Endothelial cell of umbilical vein (primary cell): ENCODE results near the gene RPRD2. TPM values are rescaled to one million over a fixed set of nuclear protein-coding genes. Genes with fewer than 3 reads are reported as not detected.

Experiments used
- BruUV-seq: library from RNA; stranded (reverse); fragments of 400-500 nt; replicated peaks from 2 replicates; lab custom pipeline; 2021; lab: Mats Ljungman, UMichigan
- CTCF ChIA-PET: fragments of 300-600, 350-600 bp; sonication (Branson Sonifier 250); formaldehyde crosslinking; loops from one replicate; lab custom pipeline; 2021; ENCODE audit warnings: antibody characterized with exemption, inconsistent platforms; lab: Charles Lee
- POLR2A ChIA-PET: fragments of 300-600, 350-600 bp; sonication (Branson Sonifier 250); formaldehyde crosslinking; loops from one replicate; lab custom pipeline; 2021; ENCODE audit warnings: antibody characterized with exemption, inconsistent platforms; lab: Charles Lee
- DNase-seq: peaks from one replicate; pipeline ENCODE4 v3.0.0-alpha.2; 2011; ENCODE audit warnings: low read depth, low spot score
- FAIRE-seq: peaks from 2 replicates; lab custom pipeline; 2011; peaks lifted over from hg19 to GRCh38; lab: Jason Lieb, UNC
- H2AFZ ChIP-seq: 2 replicates; pipeline ENCODE4 v1.6.0; 2012; ENCODE audit warnings: low read depth, low read length, control low read depth, inconsistent platforms
- H3K27ac ChIP-seq: 2 replicates; pipeline ENCODE4 v1.5.1; 2011; ENCODE audit warnings: low read depth, mild to moderate bottlenecking, control low read depth, low read length, moderate library complexity; ENCODE audit not compliant: insufficient read depth
- H3K27me3 ChIP-seq, 2 experiments: 2 replicates each; pipeline versions ENCODE4 v1.6.0 to v1.6.1; 2011; ENCODE audit warnings: low read length in 2 of 2, mixed read lengths in 1 of 2; ENCODE audit not compliant: control insufficient read depth in 2 of 2, insufficient read depth in 2 of 2
- H3K36me3 ChIP-seq, 2 experiments: 2 replicates in 1 of 2; 3 replicates in 1 of 2; pipeline ENCODE4 v1.5.1; 2011; ENCODE audit warnings: low read length in 2 of 2, mild to moderate bottlenecking in 1 of 2, moderate library complexity in 1 of 2; ENCODE audit not compliant: control insufficient read depth in 2 of 2, insufficient read depth in 2 of 2; ENCODE audit errors: extremely low read depth in 1 of 2
- H3K4me1 ChIP-seq: 3 replicates; pipeline ENCODE4 v1.5.1; 2011; ENCODE audit warnings: mild to moderate bottlenecking, low read length; ENCODE audit not compliant: control insufficient read depth, insufficient read depth; ENCODE audit errors: extremely low read depth
- H3K4me2 ChIP-seq: 2 replicates; pipeline ENCODE4 v1.6.1; 2011; ENCODE audit warnings: low read length, control low read depth, mixed read lengths; ENCODE audit not compliant: insufficient read depth
- H3K4me3 ChIP-seq, 3 experiments: fragments of 200-600 bp in 1 of 3; sonication (generic), shearing (Covaris generic) in 1 of 3; replicated peaks in 1 of 3; 2 replicates each; pipeline ENCODE4 v1.5.1; 2011 to 2016; ENCODE audit warnings: control low read depth in 3 of 3, low read length in 3 of 3, mild to moderate bottlenecking in 2 of 3, inconsistent platforms in 1 of 3, low read depth in 1 of 3, moderate library complexity in 1 of 3; ENCODE audit not compliant: insufficient read depth in 1 of 3
- H3K79me2 ChIP-seq: 2 replicates; pipeline ENCODE4 v1.6.0; 2012; ENCODE audit warnings: low read length, inconsistent platforms; ENCODE audit not compliant: control insufficient read depth, insufficient read depth
- H3K9ac ChIP-seq: replicated peaks from 2 replicates; pipeline ENCODE3; 2011; ENCODE audit warnings: low read length, control low read depth; ENCODE audit not compliant: insufficient read depth; ENCODE audit errors: extremely low read depth
- H3K9me1 ChIP-seq: replicated peaks from 3 replicates; pipeline ENCODE4 v1.6.0; 2011; ENCODE audit warnings: mild to moderate bottlenecking, low read length; ENCODE audit not compliant: control insufficient read depth, insufficient read depth; ENCODE audit errors: extremely low read depth
- H3K9me3 ChIP-seq: replicated peaks from 2 replicates; pipeline ENCODE4 v1.5.1; 2012; ENCODE audit warnings: low read length, inconsistent platforms; ENCODE audit not compliant: control insufficient read depth, insufficient read depth
- H4K20me1 ChIP-seq: replicated peaks from 2 replicates; pipeline ENCODE3; 2011; ENCODE audit warnings: mild to moderate bottlenecking, low read length; ENCODE audit not compliant: control insufficient read depth, insufficient read depth; ENCODE audit errors: extremely low read depth
- EZH2 ChIP-seq: IDR thresholded peaks from 2 replicates; pipeline ENCODE4 v1.6.1; 2012; ENCODE audit warnings: borderline replicate concordance, low read depth, mild to moderate bottlenecking, moderate library complexity, low read length, inconsistent platforms; ENCODE audit not compliant: severe bottlenecking
- FOS ChIP-seq: IDR thresholded peaks from 2 replicates; pipeline ENCODE4 v1.6.1; 2011; ENCODE audit warnings: mild to moderate bottlenecking, low read length, moderate library complexity, borderline replicate concordance; ENCODE audit not compliant: insufficient read depth
- GATA2 ChIP-seq: IDR thresholded peaks from 2 replicates; pipeline ENCODE4 v1.7.0; 2011; ENCODE audit warnings: low read depth, mild to moderate bottlenecking, moderate library complexity, mixed read lengths, low read length; ENCODE audit not compliant: insufficient read length, insufficient read depth
- JUN ChIP-seq: IDR thresholded peaks from 2 replicates; pipeline ENCODE4 v1.6.1; 2011; ENCODE audit warnings: borderline replicate concordance, low read depth; ENCODE audit not compliant: insufficient read length, insufficient read depth
- MYC ChIP-seq: IDR thresholded peaks from one replicate; pipeline ENCODE4 v1.6.1; 2011; ENCODE audit warnings: mild to moderate bottlenecking, low read depth, low read length
- POLR2A ChIP-seq: IDR thresholded peaks from 2 replicates; pipeline ENCODE4 v1.6.1; 2012; ENCODE audit warnings: low read depth, mild to moderate bottlenecking, control low read depth, low read length
- POLR2AphosphoS5 ChIP-seq: IDR thresholded peaks from 2 replicates; pipeline ENCODE4 v1.6.1; 2012; ENCODE audit warnings: low read depth, mild to moderate bottlenecking, control low read depth, low read length, moderate library complexity; ENCODE audit not compliant: insufficient read depth
- dilution Hi-C: fragments of 300-500 bp; cut with MboI; formaldehyde crosslinking; loops from one replicate; pipeline ENCODE4 v1.15.0; 2019; ENCODE audit warnings: low sequenced_read_pairs; ENCODE audit not compliant: extremely low pct_ligation_motif_present
- intact Hi-C: fragments of 100-400 bp; cut with micrococcal nuclease; formaldehyde crosslinking; loops from one replicate; pipeline ENCODE4 v1.10.0; 2022
- polyA plus RNA-seq, 4 experiments: library from polyadenylated mRNA; depleted of rRNA in 3 of 4; stranded (reverse) in 3 of 4; unstranded in 1 of 4; fragments of >200 nt; gene quantifications; 2 replicates each; pipeline versions ENCODE4 v1.2.1 to v1.2.3, GENCODE V29; 2011 to 2012; ENCODE audit warnings: missing spikeins in 1 of 4
- total RNA-seq: library from RNA; stranded (reverse); gene quantifications from 2 replicates; pipeline ENCODE4 v1.2.3, GENCODE V29; 2021
- TF ChIP-seq, protein P1 (sequence below): IDR thresholded peaks from 2 replicates; pipeline ENCODE4 v1.6.1; 2011; ENCODE audit not compliant: insufficient read depth, insufficient read length
- TF ChIP-seq, protein P2 (sequence below), 2 donors: IDR thresholded peaks; 1 replicate in 1 of 2; 2 replicates in 1 of 2; pipeline ENCODE4 v1.5.1; 2011; ENCODE audit warnings: low read length in 2 of 2, mild to moderate bottlenecking in 2 of 2, moderate library complexity in 2 of 2, control low read depth in 1 of 2, inconsistent platforms in 1 of 2, low read depth in 1 of 2; ENCODE audit not compliant: insufficient read depth in 1 of 2; ENCODE audit errors: extremely low read depth in 1 of 2

RPRD2 gene
- total and polyA plus RNA-seq, 2 donors (not counting 3 experiments of a cell fraction or from before 2014, with no cell fraction given) = 12.9 to 23.9 TPM

GRCh38 chr1:150487763-150488115 is 123.8 kb downstream of the RPRD2 start:
- ChIA-PET POLR2A (interaction anchor here (0.6 kb wide), 1 partner anchor 183 kb away, joined by 8 read pairs; no protein-coding TSS in a partner anchor), CTCF (interaction anchor here (1.1 to 1.2 kb wide), 2 partner anchors 28 to 45 kb away, joined by 3 to 8 read pairs; partner anchors contain the start of gene FALEC)
- Histone ChIP-seq H3K79me2 (no peaks in the 10 kb centered on the region), H3K9me3 (no peaks in the 10 kb centered on the region), H3K9ac (peak overlapping the region; percentile 75), H3K9me1 (no peaks in the 10 kb centered on the region), H3K27ac (peak overlapping the region; percentile 26), H3K4me3 (peak overlapping the region; percentile 53 to 81 (median 65)), H3K4me2 (peak overlapping the region; percentile 87), H4K20me1 (no peaks in the 10 kb centered on the region), H3K27me3 (no peaks in the 10 kb centered on the region), H3K36me3 (peaks cover 3 to 7% of the 10 kb centered on the region in 2 experiments), H2AFZ (peak overlapping the region; percentile 17), H3K4me1 (peaks cover 7% of the 10 kb centered on the region)
- no peak for TF ChIP-seq POLR2AphosphoS5
- dilution Hi-C loops (no loop called here), intact Hi-C loops (loop anchor here (1.0 to 2.0 kb wide), 4 partner anchors 21 to 71 kb away; partner anchors contain the start of genes ECM1 and FALEC)
- peak; percentile 66 for FAIRE-seq
- no TSS peak for BruUV-seq
- no peak for DNase-seq

DNA sequence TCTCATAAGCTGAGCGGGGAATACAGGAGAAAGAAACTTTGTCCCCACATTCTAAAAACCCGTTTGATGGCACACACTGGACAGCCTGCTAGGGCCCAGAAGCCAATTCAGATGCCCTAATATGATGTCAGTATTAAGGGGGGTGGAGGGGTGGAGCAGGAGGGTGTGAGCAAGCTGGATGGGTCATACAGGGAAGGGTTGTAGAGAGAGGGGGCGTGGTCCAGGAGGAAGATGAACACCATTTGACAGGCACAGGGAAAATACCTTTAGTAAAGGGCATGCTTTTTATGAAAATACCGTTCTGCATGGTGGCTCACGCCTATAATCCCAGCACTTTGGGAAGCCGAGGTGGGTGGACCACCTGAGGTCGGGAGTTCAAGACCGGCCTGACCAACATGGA is 129.2 kb downstream of the RPRD2 start:
- dilution Hi-C loops = no loop called here
- CTCF ChIA-PET = no interaction called here
- Histone ChIP-seq H3K4me3 (no peak overlapping the region), H4K20me1 (no peaks in the 10 kb centered on the region), H3K9ac (no peak overlapping the region), H3K9me1 (no peaks in the 10 kb centered on the region), H2AFZ (no peak overlapping the region), H3K9me3 (no peaks in the 10 kb centered on the region), H3K4me2 (no peak overlapping the region), H3K4me1 (peaks cover 1% of the 10 kb centered on the region), H3K79me2 (no peaks in the 10 kb centered on the region), H3K27ac (no peak overlapping the region), H3K27me3 (no peaks in the 10 kb centered on the region), H3K36me3 (peaks cover 3 to 8% of the 10 kb centered on the region in 2 experiments)
- TF ChIP-seq, protein P1, sequence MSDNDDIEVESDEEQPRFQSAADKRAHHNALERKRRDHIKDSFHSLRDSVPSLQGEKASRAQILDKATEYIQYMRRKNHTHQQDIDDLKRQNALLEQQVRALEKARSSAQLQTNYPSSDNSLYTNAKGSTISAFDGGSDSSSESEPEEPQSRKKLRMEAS = no peak
- TF ChIP-seq MYC = no peak
- TF ChIP-seq POLR2A = no peak
- no peak for TF ChIP-seq EZH2
- no peak for TF ChIP-seq JUN
- no peak for TF ChIP-seq GATA2
- no peak for TF ChIP-seq POLR2AphosphoS5
- TF ChIP-seq FOS = no peak
- TF ChIP-seq, protein P2, sequence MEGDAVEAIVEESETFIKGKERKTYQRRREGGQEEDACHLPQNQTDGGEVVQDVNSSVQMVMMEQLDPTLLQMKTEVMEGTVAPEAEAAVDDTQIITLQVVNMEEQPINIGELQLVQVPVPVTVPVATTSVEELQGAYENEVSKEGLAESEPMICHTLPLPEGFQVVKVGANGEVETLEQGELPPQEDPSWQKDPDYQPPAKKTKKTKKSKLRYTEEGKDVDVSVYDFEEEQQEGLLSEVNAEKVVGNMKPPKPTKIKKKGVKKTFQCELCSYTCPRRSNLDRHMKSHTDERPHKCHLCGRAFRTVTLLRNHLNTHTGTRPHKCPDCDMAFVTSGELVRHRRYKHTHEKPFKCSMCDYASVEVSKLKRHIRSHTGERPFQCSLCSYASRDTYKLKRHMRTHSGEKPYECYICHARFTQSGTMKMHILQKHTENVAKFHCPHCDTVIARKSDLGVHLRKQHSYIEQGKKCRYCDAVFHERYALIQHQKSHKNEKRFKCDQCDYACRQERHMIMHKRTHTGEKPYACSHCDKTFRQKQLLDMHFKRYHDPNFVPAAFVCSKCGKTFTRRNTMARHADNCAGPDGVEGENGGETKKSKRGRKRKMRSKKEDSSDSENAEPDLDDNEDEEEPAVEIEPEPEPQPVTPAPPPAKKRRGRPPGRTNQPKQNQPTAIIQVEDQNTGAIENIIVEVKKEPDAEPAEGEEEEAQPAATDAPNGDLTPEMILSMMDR (IDR thresholded peaks at IDR 0.05; ENCODE audit: extremely low read depth in 1 of 2, insufficient read depth in 1 of 2, low read depth in 1 of 2, low read length in 2 of 2) = no peak
- intact Hi-C loops = no loop called here
- POLR2A ChIA-PET = no interaction called here
- no TSS peak for BruUV-seq
- DNase-seq = no peak
- FAIRE-seq = no peak
